DMS114 treated with DMSO at 0.1 percent for 48 hours (cell line): ENCODE data around the gene RABL6.
"Not testable (repeated sequence)": the region's sequence is repeated elsewhere in the genome, so short reads cannot be mapped to it uniquely, and the experiment has no call there.

Experiments
- DNase-seq: peaks from one replicate; lab custom pipeline; 2025; ENCODE audit not compliant: unreplicated experiment; lab: John Stamatoyannopoulos, UW

RABL6 gene

GRCh38 chr9:136793086-136793946 is 14.4 kb upstream of the RABL6 start:
- DNase-seq: peak; percentile 44

GRCh38 chr9:136794281-136794999 is 13.3 kb upstream of the RABL6 start:
- no peak for DNase-seq

GRCh38 chr9:136795000-136795348 is 12.8 kb upstream of the RABL6 start:
- no peak for DNase-seq

GRCh38 chr9:136796238-136796774 is 11.4 kb upstream of the RABL6 start, which contains the start of gene CCDC183:
CCDC183 (plus strand) TSS chr9:136796338; CDS start chr9:136796398, 60 bp downstream.
- no peak for DNase-seq

GRCh38 chr9:136796775-136797347 is 10.9 kb upstream of the RABL6 start:
- DNase-seq: not testable (repeated sequence)

GRCh38 chr9:136798708-136799078 is 9.1 kb upstream of the RABL6 start:
- DNase-seq: no peak

GRCh38 chr9:136799079-136799853 is 8.5 kb upstream of the RABL6 start:
- DNase-seq: no peak

- peak; percentile 57 for DNase-seq
Observed at GRCh38 chr9:136799854-136800657, 7.7 kb upstream of the RABL6 start.

GRCh38 chr9:136802321-136802720 is 5.4 kb upstream of the RABL6 start:
- DNase-seq: no peak

- not testable (repeated sequence) for DNase-seq
Observed at GRCh38 chr9:136803009-136803550, 4.7 kb upstream of the RABL6 start.

GRCh38 chr9:136803551-136804508 is 3.9 kb upstream of the RABL6 start:
- DNase-seq: no peak

- DNase-seq: no peak
Observed at GRCh38 chr9:136804509-136805206, 3.1 kb upstream of the RABL6 start.

GRCh38 chr9:136805207-136805740 is 2.5 kb upstream of the RABL6 start:
- no peak for DNase-seq

GRCh38 chr9:136806067-136806466 is 1.7 kb upstream of the RABL6 start:
- DNase-seq: no peak

- no peak for DNase-seq
Observed at GRCh38 chr9:136806631-136807201, 1.0 kb upstream of the RABL6 start.

- no peak for DNase-seq
Observed at GRCh38 chr9:136808075-136808805, 492 bp downstream of the RABL6 start.

GRCh38 chr9:136808806-136809158 is 1.0 kb downstream of the RABL6 start:
- DNase-seq: peak; percentile 17
